GM12892 (cell line): Measurements from ENCODE around the gene BNIP5.

Source experiments
- POLR2A ChIP-seq: IDR thresholded peaks from 2 replicates; pipeline ENCODE4 v1.6.1; 2011; ENCODE audit warnings: low read depth, low read length, control low read depth
- POLR2AphosphoS5 ChIP-seq: IDR thresholded peaks from 2 replicates; pipeline ENCODE4 v1.6.1; 2011; ENCODE audit warnings: low read depth, low read length, control low read depth
- TAF1 ChIP-seq: IDR thresholded peaks from 2 replicates; pipeline ENCODE4 v1.6.1; 2011; ENCODE audit warnings: low read depth, mild to moderate bottlenecking, control low read depth, low read length, borderline replicate concordance

DNA sequence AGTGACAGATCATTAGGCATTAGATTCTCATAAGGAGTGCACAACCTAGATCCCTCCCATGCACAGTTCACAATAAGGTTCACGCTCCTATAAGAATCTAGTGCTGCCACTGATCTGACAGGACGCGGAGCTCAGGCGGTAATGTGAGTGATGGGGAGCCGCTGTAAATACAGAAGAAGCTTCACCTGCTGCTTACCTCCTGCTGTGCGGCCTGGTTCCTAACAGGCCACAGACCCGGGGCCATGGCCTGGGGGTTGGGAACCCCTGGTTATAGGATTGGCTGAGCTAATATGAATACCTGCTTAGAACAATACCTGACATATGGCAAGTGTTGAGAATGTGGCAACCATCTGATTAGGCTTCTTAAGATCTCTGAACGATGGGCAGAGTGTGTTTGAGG, 64.5 kb downstream of the BNIP5 start:
- TF ChIP-seq POLR2A (no peak), POLR2AphosphoS5 (no peak), TAF1 (no peak)
